Lower leg skin (tissue), 3 donors: Measurements from ENCODE around the gene TTC39C.

Source experiments
- CTCF ChIP-seq, 3 donors: fragments of 450-650 bp; IDR thresholded peaks; one replicate each; pipeline ENCODE4 v1.5.1; 2016; ENCODE audit warnings: antibody characterized with exemption in 3 of 3, mild to moderate bottlenecking in 3 of 3, moderate library complexity in 2 of 3
- POLR2A ChIP-seq, 2 donors: fragments of 450-650 bp; IDR thresholded peaks; one replicate each; pipeline ENCODE4 v1.6.1; 2016 to 2017; ENCODE audit warnings: antibody characterized with exemption in 2 of 2, mild to moderate bottlenecking in 1 of 2, moderate library complexity in 1 of 2

- TF ChIP-seq CTCF (IDR thresholded peaks at IDR 0.05) (no peak), POLR2A (IDR thresholded peaks at IDR 0.05) (no peak)
Measured at GRCh38 chr18:23986600-23987359, 27.8 kb upstream of the TTC39C start.
